Stimulated activated memory B cell treated with anti-CD40 and anti-IgM and Interleukin-4, amounts not matched to agents 10 μg/mL and 1 μg/mL and 100 μg/mL, for 72 hours (primary cell): ENCODE data around the gene TRAPPC10.

ENCODE experiments used
- ATAC-seq: fragments of 150-1000 bp; cut with Tn5 transposase; 2 replicates; pipeline ENCODE4 v1.10.0; 2021
- H3K27ac Mint-ChIP-seq: one replicate; pipeline ENCODE4 v1.8.0; 2022; ENCODE audit warnings: mild to moderate bottlenecking, mixed read lengths
- H3K27me3 Mint-ChIP-seq: one replicate; pipeline ENCODE4 v1.8.0; 2022; ENCODE audit warnings: mixed read lengths
- H3K36me3 Mint-ChIP-seq: one replicate; pipeline ENCODE4 v1.8.0; 2022; ENCODE audit warnings: mixed read lengths
- H3K4me1 Mint-ChIP-seq: one replicate; pipeline ENCODE4 v1.8.0; 2022; ENCODE audit warnings: mixed read lengths
- H3K4me3 Mint-ChIP-seq: one replicate; pipeline ENCODE4 v1.8.0; 2022; ENCODE audit warnings: mild to moderate bottlenecking, moderate library complexity, mixed read lengths
- H3K9me3 Mint-ChIP-seq: one replicate; pipeline ENCODE4 v1.8.0; 2022; ENCODE audit warnings: mixed read lengths

Gene TRAPPC10

DNA sequence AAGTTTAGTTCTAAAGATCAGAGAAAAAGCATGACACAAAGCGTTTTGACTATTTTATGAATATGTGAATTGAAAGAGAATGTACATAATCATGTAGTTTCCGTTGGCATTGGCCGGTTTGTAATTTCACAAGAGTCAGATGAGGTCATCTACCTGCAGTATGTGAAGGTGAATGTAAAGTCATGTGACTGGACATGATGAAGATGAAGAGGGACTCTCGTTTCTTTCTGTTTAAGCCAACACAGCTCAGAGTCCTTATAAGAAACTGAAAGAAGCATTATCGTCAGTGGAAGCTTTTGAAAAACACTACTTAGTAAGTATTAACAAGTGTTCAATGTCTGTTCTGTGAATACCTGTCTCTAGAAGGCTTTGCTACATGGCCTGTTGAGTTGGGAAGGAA is 64.2 kb downstream of the TRAPPC10 start:
- Mint-ChIP-seq H3K36me3 (peaks cover 65% of the 10 kb centered on the region), H3K4me3 (no peak overlapping the region), H3K27me3 (no peaks in the 10 kb centered on the region), H3K4me1 (no peaks in the 10 kb centered on the region), H3K9me3 (no peaks in the 10 kb centered on the region), H3K27ac (no peak overlapping the region)
- no peak for ATAC-seq

DNA sequence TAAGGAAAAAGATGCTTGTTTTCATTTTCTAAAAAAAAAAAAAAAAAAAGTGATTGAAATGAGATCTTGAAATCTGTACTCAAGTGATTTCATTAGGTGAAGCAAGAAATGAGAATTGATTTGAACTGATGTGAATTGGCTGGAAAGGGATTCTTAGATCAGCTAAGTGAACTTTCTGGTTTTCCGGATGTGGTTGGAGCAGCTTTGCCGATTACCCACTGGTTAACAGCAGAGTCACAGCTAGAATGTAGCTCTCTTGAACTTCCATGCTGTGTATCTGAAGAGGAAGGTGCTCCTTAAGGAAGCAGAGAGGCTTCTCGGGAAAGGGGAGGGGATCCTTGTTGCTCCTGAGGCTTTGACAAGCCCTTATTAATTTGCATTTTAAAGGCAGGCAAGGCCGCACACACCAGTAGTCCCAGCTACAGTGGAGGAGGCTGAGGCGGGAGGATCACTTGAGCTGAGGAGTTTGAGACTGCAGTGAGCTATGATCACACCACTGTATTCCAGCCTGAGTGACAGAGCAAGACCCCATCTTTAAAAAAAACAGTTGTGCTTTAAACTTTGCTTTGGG is 66.4 kb downstream of the TRAPPC10 start:
- peaks cover 70% of the 10 kb centered on the region for H3K36me3 Mint-ChIP-seq
- ATAC-seq: no peak
- no peak overlapping the region for H3K4me3 Mint-ChIP-seq
- no peaks in the 10 kb centered on the region for H3K27me3 Mint-ChIP-seq
- peaks cover 9% of the 10 kb centered on the region for H3K4me1 Mint-ChIP-seq
- H3K9me3 Mint-ChIP-seq: no peaks in the 10 kb centered on the region
- peak overlapping the region; percentile 20 for H3K27ac Mint-ChIP-seq

DNA sequence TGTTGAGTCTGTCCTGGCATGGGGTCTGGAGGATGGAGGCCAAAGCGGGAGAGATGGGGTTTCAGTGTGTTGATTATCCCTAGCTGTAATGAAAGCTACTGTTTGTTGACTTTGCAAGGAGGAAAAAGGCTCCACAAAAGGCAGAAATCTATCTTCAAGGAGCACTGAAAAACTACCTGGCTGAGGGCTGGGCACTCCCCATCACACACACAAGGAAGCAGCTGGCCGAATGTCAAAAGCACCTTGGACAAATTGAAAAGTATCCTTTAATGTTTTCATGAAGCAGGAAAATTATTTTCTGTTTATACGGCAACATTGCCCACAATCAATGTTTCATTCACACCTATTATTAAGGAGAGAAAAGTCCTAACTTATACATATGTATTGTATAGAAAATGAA is 67.3 kb downstream of the TRAPPC10 start:
- H3K9me3 Mint-ChIP-seq: no peaks in the 10 kb centered on the region
- H3K36me3 Mint-ChIP-seq: peaks cover 74% of the 10 kb centered on the region
- no peak overlapping the region for H3K4me3 Mint-ChIP-seq
- ATAC-seq: no peak
- H3K4me1 Mint-ChIP-seq: peaks cover 9% of the 10 kb centered on the region
- peak overlapping the region; percentile 20 for H3K27ac Mint-ChIP-seq
- H3K27me3 Mint-ChIP-seq: no peaks in the 10 kb centered on the region

DNA sequence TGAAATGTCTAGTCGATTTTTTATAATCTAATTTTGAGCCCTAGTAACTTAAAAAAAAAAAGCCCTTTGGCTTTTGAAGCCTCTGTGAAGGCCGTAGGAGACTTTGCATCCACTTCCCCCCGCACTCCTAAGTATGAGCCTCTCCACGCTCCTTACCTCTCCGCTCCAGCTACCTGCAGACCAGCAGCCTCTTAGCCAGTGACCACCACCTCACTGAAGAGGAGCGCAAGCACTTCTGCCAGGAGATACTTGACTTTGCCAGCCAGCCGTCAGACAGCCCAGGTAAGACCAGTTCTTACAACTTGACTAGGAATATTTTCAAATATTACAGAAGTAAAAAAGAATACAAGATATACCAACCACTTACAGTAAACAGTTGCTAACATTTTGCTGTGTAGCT is 67.7 kb downstream of the TRAPPC10 start:
- Mint-ChIP-seq H3K4me1 (peaks cover 9% of the 10 kb centered on the region), H3K9me3 (no peaks in the 10 kb centered on the region), H3K27me3 (no peaks in the 10 kb centered on the region), H3K36me3 (peaks cover 75% of the 10 kb centered on the region), H3K4me3 (no peak overlapping the region), H3K27ac (no peak overlapping the region)
- no peak for ATAC-seq

DNA sequence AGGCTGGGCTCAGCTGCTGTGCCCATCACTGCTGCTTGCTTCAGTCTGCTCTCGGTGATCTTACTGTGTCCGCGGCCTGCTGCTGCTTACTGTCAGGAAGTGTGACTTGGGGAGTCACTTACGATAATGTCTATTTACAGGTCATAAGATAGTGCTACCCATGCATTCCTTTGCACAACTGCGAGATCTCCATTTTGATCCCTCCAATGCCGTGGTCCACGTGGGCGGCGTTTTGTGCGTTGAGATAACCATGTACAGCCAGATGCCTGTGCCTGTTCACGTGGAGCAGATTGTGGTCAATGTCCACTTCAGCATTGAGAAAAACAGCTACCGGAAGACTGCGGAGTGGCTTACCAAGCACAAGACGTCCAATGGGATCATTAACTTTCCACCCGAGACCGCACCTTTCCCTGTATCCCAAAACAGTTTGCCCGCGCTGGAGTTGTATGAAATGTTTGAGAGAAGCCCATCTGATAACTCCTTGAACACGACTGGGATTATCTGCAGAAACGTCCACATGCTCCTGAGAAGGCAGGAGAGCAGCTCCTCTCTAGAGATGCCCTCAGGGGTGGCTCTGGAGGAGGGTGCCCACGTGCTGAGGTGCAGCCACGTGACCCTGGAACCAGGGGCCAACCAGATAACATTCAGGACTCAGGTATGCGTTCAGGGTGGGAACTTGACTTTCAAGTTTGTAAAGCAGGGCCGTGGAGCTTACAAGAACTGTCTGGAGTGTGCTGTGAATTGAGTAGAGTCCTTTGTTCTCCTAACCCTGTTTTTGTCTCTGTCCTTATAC is 70.7 kb downstream of the TRAPPC10 start:
- ATAC-seq: no peak
- Mint-ChIP-seq H3K4me1 (peaks cover 19% of the 10 kb centered on the region), H3K36me3 (peaks cover 86% of the 10 kb centered on the region), H3K27ac (no peak overlapping the region), H3K27me3 (no peaks in the 10 kb centered on the region), H3K4me3 (no peak overlapping the region), H3K9me3 (no peaks in the 10 kb centered on the region)

DNA sequence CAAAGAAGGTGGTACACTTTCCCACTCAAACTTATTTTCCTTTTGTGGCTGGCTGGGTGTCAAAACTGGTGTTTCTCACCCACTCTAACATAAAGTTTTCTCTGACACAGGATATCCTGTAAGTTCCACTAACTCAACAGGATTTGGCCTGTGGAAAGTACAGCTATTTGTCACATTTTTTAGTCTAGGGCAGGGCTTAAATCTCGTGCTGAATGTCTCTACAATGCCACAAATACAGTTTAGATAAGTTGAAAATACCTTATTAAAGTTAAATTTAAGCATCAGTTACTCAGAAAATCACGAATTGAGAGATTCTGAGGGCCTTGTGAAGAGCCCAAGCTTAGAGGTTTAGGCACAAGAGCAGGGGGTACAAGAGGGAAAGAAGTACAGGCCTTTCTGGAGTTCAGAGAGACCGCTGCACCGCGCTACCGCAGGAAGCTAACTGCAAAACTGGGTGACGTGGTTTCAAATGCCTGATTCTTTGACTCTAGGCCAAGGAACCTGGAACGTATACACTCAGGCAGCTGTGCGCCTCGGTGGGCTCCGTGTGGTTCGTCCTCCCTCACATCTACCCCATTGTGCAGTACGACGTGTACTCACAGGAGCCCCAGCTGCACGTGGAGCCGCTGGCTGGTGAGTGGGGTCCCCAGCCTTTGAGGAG is 71.7 kb downstream of the TRAPPC10 start:
- Mint-ChIP-seq H3K4me1 (peaks cover 28% of the 10 kb centered on the region), H3K27me3 (no peaks in the 10 kb centered on the region), H3K9me3 (no peaks in the 10 kb centered on the region), H3K4me3 (no peak overlapping the region), H3K27ac (no peak overlapping the region), H3K36me3 (peaks cover 94% of the 10 kb centered on the region)
- ATAC-seq: no peak

DNA sequence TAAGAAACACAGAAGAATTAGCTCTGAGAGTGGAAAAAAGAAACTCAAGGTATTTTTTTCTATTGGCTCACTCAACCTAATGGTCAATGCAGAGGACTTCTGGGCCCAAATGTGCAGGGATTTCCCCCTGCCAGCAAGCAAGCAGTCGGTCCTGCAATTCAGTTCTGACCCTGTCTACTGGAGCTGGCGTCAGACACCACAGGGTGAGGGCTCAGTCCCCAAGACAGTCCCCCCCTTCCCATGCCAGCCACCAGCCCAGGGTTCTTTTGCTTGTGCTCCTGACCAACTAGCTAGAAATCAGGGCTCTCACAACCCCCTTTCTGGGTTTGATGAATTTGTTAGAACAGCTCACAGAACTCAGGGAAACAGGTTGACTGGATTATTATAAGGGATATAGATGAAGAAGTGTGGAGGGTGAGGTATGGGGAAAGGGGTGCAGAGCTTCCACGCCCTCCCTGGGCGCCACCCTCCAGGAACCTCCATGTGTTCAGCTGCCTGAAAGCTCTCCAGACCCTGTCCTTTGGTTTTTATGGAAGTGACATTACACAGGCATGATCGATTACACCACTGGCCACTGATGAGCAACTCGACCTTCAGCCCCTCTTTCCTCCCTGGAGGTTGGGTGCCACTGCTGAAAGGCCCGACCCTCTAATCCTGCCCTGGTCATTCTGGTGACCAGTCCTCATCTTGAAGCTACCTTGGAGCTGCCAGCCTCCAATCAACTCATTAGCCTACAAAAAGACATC is 72.6 kb downstream of the TRAPPC10 start:
- Mint-ChIP-seq H3K9me3 (no peaks in the 10 kb centered on the region), H3K4me1 (peaks cover 37% of the 10 kb centered on the region), H3K4me3 (no peak overlapping the region), H3K36me3 (peaks cover 97% of the 10 kb centered on the region), H3K27ac (peak overlapping the region; percentile 94), H3K27me3 (no peaks in the 10 kb centered on the region)
- ATAC-seq: no peak

DNA sequence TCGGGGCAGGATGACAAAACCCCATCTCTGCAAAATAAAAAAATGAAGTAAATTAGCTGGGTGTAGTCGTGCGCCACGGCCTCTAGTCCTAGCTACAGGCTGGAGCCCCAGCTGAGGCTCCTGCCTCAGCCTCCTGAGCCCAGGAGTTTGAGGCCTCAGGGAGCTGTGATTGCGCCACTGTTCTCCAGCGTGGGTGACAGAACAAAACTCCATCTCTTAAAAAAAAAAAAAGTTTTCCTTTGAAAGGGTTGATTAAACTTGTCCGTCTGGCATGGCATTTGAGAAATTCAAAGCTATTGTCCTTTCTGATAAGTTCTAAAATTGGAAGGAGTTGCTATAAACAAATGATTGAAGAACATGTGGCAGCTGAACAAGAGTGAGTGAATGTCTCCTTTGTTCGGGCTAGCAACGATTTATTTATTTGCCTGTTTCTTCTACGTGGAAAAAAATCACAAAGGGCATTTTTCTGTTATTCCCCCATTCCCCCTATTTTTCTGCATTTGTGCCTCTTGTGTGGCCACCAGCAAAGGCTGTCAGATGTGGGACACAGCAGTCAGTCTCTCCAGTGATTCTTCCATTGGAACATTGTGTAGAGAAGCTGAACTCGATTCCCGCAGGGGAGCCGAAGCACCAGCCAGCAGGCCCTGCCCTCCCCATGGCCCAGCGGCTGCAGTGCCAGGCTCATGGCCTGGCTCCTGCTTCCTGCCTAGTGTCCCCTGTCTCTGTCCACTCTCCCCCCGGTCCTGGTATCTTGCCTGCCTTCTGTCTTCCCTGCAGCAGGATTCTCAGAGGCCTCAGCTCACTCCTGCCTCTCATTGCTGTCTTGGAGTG is 73.6 kb downstream of the TRAPPC10 start:
- no peak for ATAC-seq
- H3K27ac Mint-ChIP-seq: peak overlapping the region; percentile 94
- no peaks in the 10 kb centered on the region for H3K9me3 Mint-ChIP-seq
- no peak overlapping the region for H3K4me3 Mint-ChIP-seq
- peaks cover 96% of the 10 kb centered on the region for H3K36me3 Mint-ChIP-seq
- no peaks in the 10 kb centered on the region for H3K27me3 Mint-ChIP-seq
- H3K4me1 Mint-ChIP-seq: peaks cover 47% of the 10 kb centered on the region

GRCh38 chr21:44086636-44087425 is 74.7 kb downstream of the TRAPPC10 start:
- Mint-ChIP-seq H3K27ac (peak overlapping the region; percentile 94), H3K4me3 (no peak overlapping the region), H3K9me3 (no peaks in the 10 kb centered on the region), H3K36me3 (peaks cover 85% of the 10 kb centered on the region), H3K4me1 (peaks cover 48% of the 10 kb centered on the region), H3K27me3 (no peaks in the 10 kb centered on the region)
- ATAC-seq: no peak

DNA sequence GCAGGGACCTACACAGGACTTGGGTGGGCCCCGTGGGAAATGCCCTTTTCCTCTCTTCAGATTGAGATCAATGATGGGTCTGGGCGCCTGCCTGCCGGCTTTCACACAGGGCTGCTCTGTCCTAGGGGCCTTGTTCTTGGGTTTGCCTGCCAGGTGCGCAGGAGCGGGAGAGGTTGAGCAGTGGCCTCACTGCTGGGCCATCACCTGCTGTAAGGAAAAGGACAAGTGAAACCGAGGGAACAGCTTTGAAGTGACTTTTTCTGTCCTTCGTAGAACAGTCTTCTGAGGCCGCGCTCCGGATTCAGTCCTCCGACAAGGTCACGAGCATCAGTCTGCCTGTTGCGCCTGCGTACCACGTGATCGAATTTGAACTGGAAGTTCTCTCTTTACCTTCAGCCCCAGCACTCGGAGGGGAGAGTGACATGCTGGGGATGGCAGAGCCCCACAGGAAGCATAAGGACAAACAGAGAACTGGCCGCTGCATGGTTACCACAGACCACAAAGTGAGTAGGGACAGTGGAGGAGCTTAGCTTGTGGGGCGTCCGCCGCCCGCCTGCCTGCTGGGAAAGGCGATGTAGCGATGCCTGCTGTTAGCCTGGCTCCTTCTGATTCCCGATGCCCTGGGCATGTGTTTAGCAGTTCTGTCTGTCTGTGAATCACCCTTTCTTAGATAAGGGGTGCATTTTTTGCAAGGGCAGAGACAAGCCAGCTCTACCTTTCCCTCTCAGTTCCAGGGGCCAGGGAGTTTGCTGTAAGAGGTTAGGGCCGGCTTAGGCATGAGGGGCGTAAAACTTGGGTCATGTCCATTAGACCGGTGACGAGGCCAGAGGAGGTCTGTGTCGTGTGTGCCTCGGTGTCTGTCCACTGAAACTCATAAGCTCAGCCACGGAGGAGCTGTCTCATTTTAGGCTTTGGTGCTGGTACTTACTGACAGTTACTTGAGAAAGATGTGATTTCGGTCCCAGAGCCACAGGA is 75.6 kb downstream of the TRAPPC10 start:
- H3K27me3 Mint-ChIP-seq: no peaks in the 10 kb centered on the region
- H3K4me3 Mint-ChIP-seq: no peak overlapping the region

DNA sequence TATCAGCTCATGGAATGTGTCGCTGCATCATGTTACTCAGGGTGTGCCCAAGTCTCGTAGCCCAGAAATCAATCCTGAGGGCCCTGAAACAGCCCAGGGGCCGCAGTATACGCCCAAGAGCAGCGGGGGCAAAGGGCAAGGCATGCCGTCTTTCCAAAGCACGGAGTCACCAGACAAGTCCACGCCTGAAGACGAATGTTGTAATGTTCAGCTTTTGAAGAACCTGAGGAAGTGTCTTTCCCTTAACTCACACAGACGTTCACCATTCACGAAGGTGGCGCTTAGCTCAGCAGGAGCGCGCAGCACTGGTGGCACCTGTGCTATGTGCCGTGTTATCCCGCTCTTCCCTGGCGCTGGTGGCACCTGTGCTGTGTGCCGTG is 76.3 kb downstream of the TRAPPC10 start:
- H3K4me3 Mint-ChIP-seq: no peak overlapping the region
- H3K4me1 Mint-ChIP-seq: peaks cover 45% of the 10 kb centered on the region
- H3K36me3 Mint-ChIP-seq: peaks cover 80% of the 10 kb centered on the region
- H3K27me3 Mint-ChIP-seq: no peaks in the 10 kb centered on the region
- H3K9me3 Mint-ChIP-seq: no peaks in the 10 kb centered on the region
- ATAC-seq: no peak
- peak overlapping the region; percentile 94 for H3K27ac Mint-ChIP-seq

More for the DNA sequence above, 75.6 kb downstream of the TRAPPC10 start:
- ATAC-seq: no peak
- H3K36me3 Mint-ChIP-seq: peaks cover 82% of the 10 kb centered on the region
- H3K4me1 Mint-ChIP-seq: peaks cover 46% of the 10 kb centered on the region
- H3K9me3 Mint-ChIP-seq: no peaks in the 10 kb centered on the region
- H3K27ac Mint-ChIP-seq: peak overlapping the region; percentile 94

- peaks cover 78% of the 10 kb centered on the region for H3K36me3 Mint-ChIP-seq
- no peaks in the 10 kb centered on the region for H3K9me3 Mint-ChIP-seq
- H3K27ac Mint-ChIP-seq: peak overlapping the region; percentile 94
- peak; percentile 84 for ATAC-seq
- peaks cover 45% of the 10 kb centered on the region for H3K4me1 Mint-ChIP-seq
- H3K4me3 Mint-ChIP-seq: peak overlapping the region; percentile 43
- no peaks in the 10 kb centered on the region for H3K27me3 Mint-ChIP-seq
Measured at GRCh38 chr21:44089001-44089911, 77.1 kb downstream of the TRAPPC10 start.
